Astrocyte of the spinal cord (primary cell): Measurements from ENCODE around the gene FXYD3.

Experiments
- DNase-seq: peaks from one replicate; pipeline ENCODE4 v3.0.0; 2011; ENCODE audit warnings: low read depth, low spot score
- H3K4me3 ChIP-seq: 2 replicates; pipeline ENCODE4 v1.5.1; 2011; ENCODE audit warnings: low read depth, mild to moderate bottlenecking, low read length, moderate library complexity
- CTCF ChIP-seq: IDR thresholded peaks from 2 replicates; pipeline ENCODE4 v1.5.1; 2012; ENCODE audit warnings: low read depth, mild to moderate bottlenecking, low read length, inconsistent platforms
- in situ Hi-C: cut with HindIII; loops from 2 replicates; pipeline ENCODE4 v1.10.0; 2017; ENCODE audit warnings: low sequenced_read_pairs

Gene FXYD3

GRCh38 chr19:35105047-35105410 lies 10.6 kb upstream of the FXYD3 start:
- H3K4me3 ChIP-seq, result no peak overlapping the region
- in situ Hi-C loops, result no loop called here
- no peak for DNase-seq
- no peak for TF ChIP-seq CTCF

- in situ Hi-C loops, result no loop called here
- no peak for TF ChIP-seq CTCF
- DNase-seq, result no peak
- H3K4me3 ChIP-seq, result no peak overlapping the region
Observed at GRCh38 chr19:35105411-35106290, 10.0 kb upstream of the FXYD3 start.

- TF ChIP-seq CTCF, result no peak
- in situ Hi-C loops, result no loop called here
- H3K4me3 ChIP-seq, result no peak overlapping the region
- no peak for DNase-seq
Observed at GRCh38 chr19:35106291-35106583, 9.4 kb upstream of the FXYD3 start.

- DNase-seq, result no peak
- TF ChIP-seq CTCF, result no peak
- H3K4me3 ChIP-seq, result no peak overlapping the region
- in situ Hi-C loops, result no loop called here
Observed at GRCh38 chr19:35106898-35107541, 8.6 kb upstream of the FXYD3 start.

GRCh38 chr19:35107545-35107944 lies 8.1 kb upstream of the FXYD3 start:
- TF ChIP-seq CTCF, result no peak
- in situ Hi-C loops, result no loop called here
- H3K4me3 ChIP-seq, result no peak overlapping the region
- no peak for DNase-seq

GRCh38 chr19:35108730-35109129 lies 6.9 kb upstream of the FXYD3 start:
- in situ Hi-C loops, result no loop called here
- no peak for DNase-seq
- no peak for TF ChIP-seq CTCF
- no peak overlapping the region for H3K4me3 ChIP-seq
